ENCODE measurements around the gene RGS13.

GRCh38 chr1:192620071-192620635 lies 15.8 kb upstream of the RGS13 start:
- no peak for TF ChIP-seq CTCF (IDR thresholded peaks at IDR 0.05)
- TF ChIP-seq POLR2A (IDR thresholded peaks at IDR 0.05) = no peak
